ENCODE measurements around the gene SYT1.
A peak's percentile ranks its signal among the peaks of the same experiment; 100 is the strongest.

SYT1 gene

DNA sequence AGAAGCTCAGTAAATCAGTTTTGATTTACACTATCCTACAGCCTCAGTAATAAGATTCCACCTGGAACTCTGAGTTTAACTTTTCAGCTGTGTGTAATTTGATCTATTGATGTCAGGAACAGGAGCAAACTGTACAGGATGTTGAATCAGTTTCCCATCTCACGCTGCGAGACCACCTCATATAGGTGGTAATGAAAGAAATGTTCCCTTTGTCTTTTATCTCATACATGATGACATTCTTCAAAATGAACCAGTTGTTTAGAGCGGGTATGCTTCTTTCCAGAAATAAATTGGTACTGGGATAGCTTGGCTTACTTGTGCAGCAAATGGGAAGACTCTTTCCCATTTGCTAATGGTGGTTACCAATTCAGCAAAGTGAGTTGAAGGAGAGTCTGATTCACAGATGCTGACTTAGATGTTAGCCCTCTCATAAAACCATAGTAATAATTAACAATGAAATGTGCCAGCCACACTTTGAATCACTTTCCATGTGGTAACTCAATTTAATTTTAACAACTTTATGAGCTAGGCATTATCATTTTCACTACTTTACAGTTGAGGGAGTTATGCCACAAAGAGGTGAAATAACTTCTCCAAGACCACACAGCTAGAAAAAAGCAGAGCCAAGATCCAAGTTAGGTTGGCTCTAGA, 574.7 kb downstream of the SYT1 start:
- Histone ChIP-seq H3K4me3 (ENCODE audit: low read depth, low read length) (no peak overlapping the region), H3K4me2 (ENCODE audit: low read length) (no peak overlapping the region), H3K36me3 (ENCODE audit: control insufficient read depth, insufficient read depth, low read length) (no peaks in the 10 kb centered on the region), H3K79me2 (no peaks in the 10 kb centered on the region), H3K4me1 (peaks cover 60% of the 10 kb centered on the region), H3K9ac (no peak overlapping the region), H3K27me3 (ENCODE audit: control insufficient read depth, insufficient read depth, low read length) (no peaks in the 10 kb centered on the region), H3K27ac (peak overlapping the region; percentile 85), H3K9me3 (ENCODE audit: control insufficient read depth, low read length) (no peaks in the 10 kb centered on the region), H2AFZ (peak overlapping the region; percentile 65)
- TF ChIP-seq, protein P1, sequence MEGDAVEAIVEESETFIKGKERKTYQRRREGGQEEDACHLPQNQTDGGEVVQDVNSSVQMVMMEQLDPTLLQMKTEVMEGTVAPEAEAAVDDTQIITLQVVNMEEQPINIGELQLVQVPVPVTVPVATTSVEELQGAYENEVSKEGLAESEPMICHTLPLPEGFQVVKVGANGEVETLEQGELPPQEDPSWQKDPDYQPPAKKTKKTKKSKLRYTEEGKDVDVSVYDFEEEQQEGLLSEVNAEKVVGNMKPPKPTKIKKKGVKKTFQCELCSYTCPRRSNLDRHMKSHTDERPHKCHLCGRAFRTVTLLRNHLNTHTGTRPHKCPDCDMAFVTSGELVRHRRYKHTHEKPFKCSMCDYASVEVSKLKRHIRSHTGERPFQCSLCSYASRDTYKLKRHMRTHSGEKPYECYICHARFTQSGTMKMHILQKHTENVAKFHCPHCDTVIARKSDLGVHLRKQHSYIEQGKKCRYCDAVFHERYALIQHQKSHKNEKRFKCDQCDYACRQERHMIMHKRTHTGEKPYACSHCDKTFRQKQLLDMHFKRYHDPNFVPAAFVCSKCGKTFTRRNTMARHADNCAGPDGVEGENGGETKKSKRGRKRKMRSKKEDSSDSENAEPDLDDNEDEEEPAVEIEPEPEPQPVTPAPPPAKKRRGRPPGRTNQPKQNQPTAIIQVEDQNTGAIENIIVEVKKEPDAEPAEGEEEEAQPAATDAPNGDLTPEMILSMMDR (IDR thresholded peaks at IDR 0.05), result no peak

- H3K27ac ChIP-seq, result peak overlapping the region; percentile 85
- H3K9ac ChIP-seq, result no peak overlapping the region
- H3K79me2 ChIP-seq, result no peaks in the 10 kb centered on the region
- no peaks in the 10 kb centered on the region for H3K36me3 ChIP-seq (ENCODE audit: control insufficient read depth, insufficient read depth, low read length)
- TF ChIP-seq, protein P1 (IDR thresholded peaks at IDR 0.05), result peak; percentile 28
- H3K9me3 ChIP-seq (ENCODE audit: control insufficient read depth, low read length), result no peaks in the 10 kb centered on the region
- H3K4me1 ChIP-seq, result peaks cover 64% of the 10 kb centered on the region
- H3K4me2 ChIP-seq (ENCODE audit: low read length), result peak overlapping the region; percentile 4
- no peaks in the 10 kb centered on the region for H3K27me3 ChIP-seq (ENCODE audit: control insufficient read depth, insufficient read depth, low read length)
- H2AFZ ChIP-seq, result peak overlapping the region; percentile 39
- H3K4me3 ChIP-seq (ENCODE audit: low read depth, low read length), result no peak overlapping the region
Observed at GRCh38 chr12:79441534-79441933, 577.0 kb downstream of the SYT1 start.

DNA sequence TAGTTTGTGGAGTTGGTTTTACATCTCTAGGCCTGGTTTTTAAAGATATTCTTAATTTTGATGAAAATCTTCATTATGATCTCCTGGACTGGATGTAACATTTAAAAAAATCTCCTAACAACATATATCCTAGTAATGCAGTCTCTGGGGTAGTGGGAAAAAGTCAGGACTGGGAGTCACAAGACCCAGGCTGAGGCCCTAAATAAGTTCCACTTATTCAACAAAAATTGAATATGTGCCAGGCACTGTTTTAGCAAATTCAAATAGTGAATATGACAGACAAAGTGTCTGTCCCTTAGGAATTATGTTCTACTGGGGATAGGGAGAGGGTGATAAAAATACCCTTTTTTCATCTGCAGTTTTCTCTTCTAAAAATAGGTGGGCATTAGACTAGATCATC, 577.8 kb downstream of the SYT1 start:
- H3K27ac ChIP-seq, result peak overlapping the region; percentile 85
- peak overlapping the region; percentile 4 for H3K4me2 ChIP-seq (ENCODE audit: low read length)
- H3K36me3 ChIP-seq (ENCODE audit: control insufficient read depth, insufficient read depth, low read length), result no peaks in the 10 kb centered on the region
- no peak overlapping the region for H3K9ac ChIP-seq
- H3K79me2 ChIP-seq, result no peaks in the 10 kb centered on the region
- no peak overlapping the region for H3K4me3 ChIP-seq (ENCODE audit: low read depth, low read length)
- TF ChIP-seq, protein P1 (IDR thresholded peaks at IDR 0.05), result no peak
- H3K4me1 ChIP-seq, result peaks cover 70% of the 10 kb centered on the region
- H2AFZ ChIP-seq, result peak overlapping the region; percentile 39
- H3K9me3 ChIP-seq (ENCODE audit: control insufficient read depth, low read length), result no peaks in the 10 kb centered on the region
- H3K27me3 ChIP-seq (ENCODE audit: control insufficient read depth, insufficient read depth, low read length), result no peaks in the 10 kb centered on the region

GRCh38 chr12:79444089-79444488, 579.5 kb downstream of the SYT1 start:
- Histone ChIP-seq H3K27me3 (ENCODE audit: control insufficient read depth, insufficient read depth, low read length) (no peaks in the 10 kb centered on the region), H3K36me3 (ENCODE audit: control insufficient read depth, insufficient read depth, low read length) (no peaks in the 10 kb centered on the region), H3K79me2 (no peaks in the 10 kb centered on the region), H3K4me3 (ENCODE audit: low read depth, low read length) (no peak overlapping the region), H3K27ac (peak overlapping the region; percentile 85), H3K4me2 (ENCODE audit: low read length) (peak overlapping the region; percentile 16), H3K9me3 (ENCODE audit: control insufficient read depth, low read length) (no peaks in the 10 kb centered on the region), H3K9ac (no peak overlapping the region), H3K4me1 (peaks cover 62% of the 10 kb centered on the region), H2AFZ (peak overlapping the region; percentile 23)
- TF ChIP-seq, protein P1 (IDR thresholded peaks at IDR 0.05), result no peak

GRCh38 chr12:79448816-79449215, 584.2 kb downstream of the SYT1 start:
- Histone ChIP-seq H3K36me3 (ENCODE audit: control insufficient read depth, insufficient read depth, low read length) (no peaks in the 10 kb centered on the region), H3K27ac (peak overlapping the region; percentile 86), H3K79me2 (no peaks in the 10 kb centered on the region), H3K4me3 (ENCODE audit: low read depth, low read length) (no peak overlapping the region), H3K4me2 (ENCODE audit: low read length) (no peak overlapping the region), H3K4me1 (peaks cover 55% of the 10 kb centered on the region), H3K9me3 (ENCODE audit: control insufficient read depth, low read length) (no peaks in the 10 kb centered on the region), H2AFZ (no peak overlapping the region), H3K9ac (no peak overlapping the region), H3K27me3 (ENCODE audit: control insufficient read depth, insufficient read depth, low read length) (no peaks in the 10 kb centered on the region)
- TF ChIP-seq, protein P1 (IDR thresholded peaks at IDR 0.05), result no peak

Measured in parathyroid adenoma (tissue), 2 donors.